HG03439 (cell line): ENCODE measurements around the gene RCC1.
"Not testable (repeated sequence)": the region's sequence is repeated elsewhere in the genome, so short reads cannot be mapped to it uniquely, and the experiment has no call there.

Experiments
- ATAC-seq: cut with Tn5 transposase; IDR thresholded peaks from one replicate; pipeline ENCODE4 v1.9.1; 2021; ENCODE audit warnings: mild to moderate bottlenecking, moderate library complexity; ENCODE audit not compliant: unreplicated experiment

Gene RCC1

GRCh38 chr1:28505406-28506187 lies at the start of gene RCC1:
RCC1 (plus strand) TSS chr1:28506043; CDS start chr1:28529867, 23,824 bp downstream.
- peak; percentile 72 for ATAC-seq

- no peak for ATAC-seq
Measured at GRCh38 chr1:28456078-28456477, 49.8 kb upstream of the RCC1 start.

- ATAC-seq, result no peak
Measured at GRCh38 chr1:28457678-28458077, 48.2 kb upstream of the RCC1 start.

GRCh38 chr1:28458237-28459228 lies 47.3 kb upstream of the RCC1 start:
- no peak for ATAC-seq

GRCh38 chr1:28466226-28466778 lies 39.5 kb upstream of the RCC1 start:
- no peak for ATAC-seq

GRCh38 chr1:28470146-28470545 lies 35.7 kb upstream of the RCC1 start:
- ATAC-seq, result no peak

- ATAC-seq, result not testable (repeated sequence)
Measured at GRCh38 chr1:28479497-28479896, 26.3 kb upstream of the RCC1 start.

- no peak for ATAC-seq
Measured at GRCh38 chr1:28480308-28480707, 25.5 kb upstream of the RCC1 start.

- ATAC-seq, result no peak
Measured at GRCh38 chr1:28482138-28482537, 23.7 kb upstream of the RCC1 start.

GRCh38 chr1:28482702-28483101 lies 23.1 kb upstream of the RCC1 start:
- no peak for ATAC-seq

- no peak for ATAC-seq
Measured at GRCh38 chr1:28494737-28495136, 11.1 kb upstream of the RCC1 start.

GRCh38 chr1:28499553-28499952 lies 6.3 kb upstream of the RCC1 start:
- no peak for ATAC-seq

- ATAC-seq, result no peak
Measured at GRCh38 chr1:28501925-28502324, 3.9 kb upstream of the RCC1 start.

- no peak for ATAC-seq
Measured at GRCh38 chr1:28503117-28503516, 2.7 kb upstream of the RCC1 start.

GRCh38 chr1:28506907-28507246 lies 1.0 kb downstream of the RCC1 start:
- ATAC-seq, result no peak

- ATAC-seq, result no peak
Measured at GRCh38 chr1:28507247-28507645, 1.4 kb downstream of the RCC1 start.

GRCh38 chr1:28507646-28508434 lies 2.0 kb downstream of the RCC1 start:
- no peak for ATAC-seq

GRCh38 chr1:28508435-28508754 lies 2.6 kb downstream of the RCC1 start:
- no peak for ATAC-seq

- ATAC-seq, result no peak
Measured at GRCh38 chr1:28509705-28510272, 3.9 kb downstream of the RCC1 start.

- no peak for ATAC-seq
Measured at GRCh38 chr1:28510273-28510969, 4.6 kb downstream of the RCC1 start.
